GM18868 (cell line): ENCODE data around the gene TRIOBP.
"Not testable (repeated sequence)": the region's sequence is repeated elsewhere in the genome, so short reads cannot be mapped to it uniquely, and the experiment has no call there.

Experiments used
- ATAC-seq: cut with Tn5 transposase; IDR thresholded peaks from one replicate; pipeline ENCODE4 v1.9.1; 2021; ENCODE audit warnings: mild to moderate bottlenecking, moderate library complexity; ENCODE audit not compliant: unreplicated experiment

Gene TRIOBP

DNA sequence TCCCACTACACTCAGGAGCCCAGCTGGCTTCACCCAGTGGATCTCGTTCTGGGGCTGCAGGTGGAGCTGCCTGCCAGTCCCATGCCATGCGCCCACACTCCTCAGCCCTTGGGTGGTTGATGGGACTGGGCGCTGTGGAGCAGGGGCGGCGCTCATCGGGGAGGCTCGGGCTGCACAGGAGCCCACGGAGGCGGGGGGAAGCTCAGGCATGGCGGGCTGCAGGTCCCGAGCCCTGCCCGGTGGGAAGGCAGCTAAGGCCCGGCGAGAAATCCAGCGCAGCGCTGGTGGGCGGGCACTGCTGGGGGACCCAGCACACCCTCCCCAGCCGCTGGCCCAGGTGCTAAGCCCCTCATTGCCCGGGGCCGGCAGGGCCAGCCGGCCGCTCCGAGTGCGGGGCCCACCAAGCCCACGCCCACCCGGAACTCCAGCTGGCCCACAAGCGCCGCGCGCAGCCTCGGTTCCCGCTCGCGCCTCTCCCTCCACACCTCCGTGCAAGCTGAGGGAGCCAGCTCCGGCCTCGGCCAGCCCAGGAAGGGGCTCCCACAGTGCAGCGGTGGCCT, 21.0 kb downstream of the TRIOBP start:
- not testable (repeated sequence) for ATAC-seq

- no peak for ATAC-seq
Observed at GRCh38 chr22:37725551-37726240, 28.8 kb downstream of the TRIOBP start.

- no peak for ATAC-seq
Observed at GRCh38 chr22:37726241-37726887, 29.5 kb downstream of the TRIOBP start.

GRCh38 chr22:37728620-37729019, 31.8 kb downstream of the TRIOBP start:
- ATAC-seq, result no peak

- ATAC-seq, result no peak
Observed at GRCh38 chr22:37731804-37732471, 35.1 kb downstream of the TRIOBP start.

DNA sequence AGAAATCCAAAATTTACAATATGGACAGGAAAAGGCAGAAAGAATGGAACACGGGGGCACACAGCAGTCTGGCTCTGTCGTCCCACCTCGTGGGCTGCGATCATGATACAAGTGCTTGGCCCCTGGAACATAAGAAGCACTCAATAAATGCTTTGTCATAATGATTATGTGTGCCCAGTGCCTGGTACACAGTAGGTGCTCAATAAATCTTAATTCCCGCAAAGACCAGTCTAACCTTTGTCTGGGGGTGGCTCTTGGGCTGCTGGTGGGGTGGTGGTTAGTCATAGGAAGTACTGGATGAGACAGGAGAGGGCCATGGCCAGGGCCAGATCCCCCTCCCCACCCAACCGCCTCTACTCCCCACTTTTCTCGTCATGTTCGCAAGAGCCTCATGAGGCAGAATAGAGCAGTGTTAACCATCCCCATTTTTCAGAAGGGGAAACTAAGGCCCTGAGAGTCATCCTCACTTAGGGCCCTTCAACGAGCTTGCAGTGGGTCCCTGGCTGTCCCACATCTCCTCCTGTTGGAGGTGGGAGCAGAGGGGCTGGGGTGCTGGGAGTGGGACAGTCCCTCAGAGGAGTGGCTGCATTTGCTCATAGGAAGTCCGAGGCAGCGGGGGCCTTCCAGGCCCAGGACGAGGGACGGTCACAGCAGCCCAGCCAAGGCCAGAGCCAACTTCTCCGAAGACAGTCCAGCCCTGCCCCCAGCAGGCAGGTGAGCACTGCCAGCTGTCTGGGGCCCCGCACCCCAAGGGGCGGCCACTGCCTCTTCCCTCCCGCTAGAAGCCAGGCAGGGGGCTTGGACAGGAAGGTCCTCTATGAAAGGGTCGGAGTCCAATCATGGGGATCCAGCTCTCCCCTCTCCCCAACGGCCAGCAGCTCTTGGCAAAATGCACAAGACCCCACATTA, 36.1 kb downstream of the TRIOBP start:
- ATAC-seq, result no peak

DNA sequence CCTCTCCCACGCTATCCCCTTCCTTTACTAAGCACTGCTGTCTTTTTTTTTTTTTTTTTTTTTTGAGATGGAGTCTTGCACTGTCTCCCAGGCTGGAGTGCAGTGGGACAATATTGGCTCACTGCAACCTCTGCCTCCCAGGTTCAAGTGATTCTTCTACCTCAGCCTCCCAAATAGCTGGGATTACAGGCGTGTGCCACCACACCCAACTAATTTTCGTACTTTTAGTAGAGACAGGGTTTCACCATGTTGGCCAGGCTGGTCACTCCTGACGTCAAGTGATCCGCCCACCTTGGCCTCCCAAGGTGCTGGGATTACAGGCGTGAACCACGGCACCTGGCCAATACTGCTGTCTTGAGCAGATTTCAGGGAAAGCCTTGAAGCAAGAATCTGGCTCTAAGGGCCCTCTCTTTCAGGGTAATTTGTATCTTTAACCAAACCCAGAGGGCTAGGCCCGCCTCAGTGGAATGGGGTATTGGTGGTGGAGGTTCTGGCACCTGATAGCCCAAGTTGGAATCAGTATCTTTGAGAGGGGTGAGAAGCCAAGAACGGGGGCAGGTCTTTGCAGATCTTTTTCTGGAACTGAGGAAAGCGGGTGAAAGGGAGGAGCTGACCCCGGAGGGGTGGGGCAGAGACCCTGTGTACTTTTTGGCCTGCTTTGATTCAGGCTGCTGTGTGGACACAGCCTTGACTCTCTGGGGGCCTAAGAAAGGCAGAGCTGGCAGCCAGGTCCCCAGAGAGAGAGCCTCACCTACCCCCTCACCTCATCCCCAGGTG, 37.0 kb downstream of the TRIOBP start:
- no peak for ATAC-seq

DNA sequence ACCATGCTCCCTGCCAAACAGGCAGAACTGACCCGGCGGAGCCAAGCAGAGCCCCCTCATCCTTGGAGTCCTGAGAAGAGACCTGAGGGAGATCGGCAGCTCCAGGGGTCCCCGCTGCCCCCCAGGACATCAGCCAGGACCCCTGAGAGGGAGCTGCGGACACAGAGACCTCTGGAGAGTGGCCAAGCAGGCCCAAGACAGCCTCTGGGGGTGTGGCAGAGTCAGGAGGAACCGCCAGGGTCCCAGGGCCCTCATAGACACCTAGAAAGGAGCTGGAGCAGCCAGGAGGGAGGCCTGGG, 37.5 kb downstream of the TRIOBP start:
- ATAC-seq, result no peak

DNA sequence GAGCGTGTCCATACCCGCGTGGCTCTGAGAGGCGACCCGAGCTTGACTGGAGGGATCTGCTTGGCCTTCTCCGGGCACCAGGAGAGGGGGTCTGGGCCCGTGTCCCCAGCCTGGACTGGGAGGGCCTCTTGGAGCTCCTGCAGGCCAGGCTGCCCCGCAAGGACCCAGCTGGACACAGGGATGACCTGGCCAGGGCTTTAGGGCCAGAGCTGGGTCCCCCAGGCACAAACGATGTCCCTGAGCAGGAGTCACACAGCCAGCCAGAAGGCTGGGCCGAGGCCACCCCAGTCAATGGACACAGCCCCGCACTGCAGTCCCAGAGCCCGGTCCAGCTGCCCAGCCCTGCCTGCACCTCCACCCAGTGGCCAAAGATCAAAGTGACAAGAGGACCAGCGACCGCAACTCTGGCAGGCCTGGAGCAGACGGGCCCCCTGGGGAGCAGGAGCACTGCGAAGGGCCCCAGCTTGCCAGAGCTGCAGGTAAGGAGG, 38.2 kb downstream of the TRIOBP start:
- ATAC-seq, result no peak

DNA sequence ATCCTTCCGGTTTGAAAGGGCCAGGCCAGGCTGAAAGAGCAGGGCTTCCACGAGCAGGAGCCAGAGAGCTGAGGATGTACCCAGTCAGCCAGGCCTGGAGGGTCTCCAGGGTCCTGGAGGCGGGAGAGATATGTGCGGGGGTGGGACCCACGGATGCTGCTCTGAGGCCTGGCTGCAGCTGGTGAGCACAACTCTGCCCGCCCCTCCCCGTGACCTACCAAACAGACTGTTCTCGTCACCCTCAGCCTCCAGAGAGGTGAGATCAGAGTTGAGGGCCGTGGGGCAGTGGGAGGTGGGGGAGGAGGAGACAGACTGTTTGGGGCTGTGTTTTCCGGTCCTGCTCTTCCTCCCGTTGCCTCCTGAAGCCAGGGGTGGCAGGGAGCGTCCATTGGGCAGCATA, 42.2 kb downstream of the TRIOBP start:
- ATAC-seq, result no peak

DNA sequence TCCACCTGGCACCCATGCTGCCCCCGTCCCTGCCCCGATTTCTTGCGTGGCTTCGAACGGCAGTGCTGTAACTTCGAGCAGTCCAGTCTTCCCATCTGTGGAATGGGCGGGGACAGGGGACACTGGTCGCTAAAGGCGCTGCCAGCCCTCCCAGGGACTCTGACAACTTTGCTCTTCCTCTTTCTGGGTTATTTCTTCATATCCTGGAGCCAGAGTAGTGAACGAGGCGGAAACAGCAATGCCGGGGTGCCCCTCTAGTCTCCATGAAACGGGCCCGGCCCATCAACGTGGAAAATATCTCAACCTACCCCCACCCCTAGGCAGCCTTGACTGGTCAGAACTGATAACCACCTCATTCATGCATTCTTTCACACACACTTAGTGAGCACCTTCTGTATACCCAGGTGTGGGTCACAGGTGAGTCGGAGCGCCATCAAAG, 42.8 kb downstream of the TRIOBP start:
- no peak for ATAC-seq

DNA sequence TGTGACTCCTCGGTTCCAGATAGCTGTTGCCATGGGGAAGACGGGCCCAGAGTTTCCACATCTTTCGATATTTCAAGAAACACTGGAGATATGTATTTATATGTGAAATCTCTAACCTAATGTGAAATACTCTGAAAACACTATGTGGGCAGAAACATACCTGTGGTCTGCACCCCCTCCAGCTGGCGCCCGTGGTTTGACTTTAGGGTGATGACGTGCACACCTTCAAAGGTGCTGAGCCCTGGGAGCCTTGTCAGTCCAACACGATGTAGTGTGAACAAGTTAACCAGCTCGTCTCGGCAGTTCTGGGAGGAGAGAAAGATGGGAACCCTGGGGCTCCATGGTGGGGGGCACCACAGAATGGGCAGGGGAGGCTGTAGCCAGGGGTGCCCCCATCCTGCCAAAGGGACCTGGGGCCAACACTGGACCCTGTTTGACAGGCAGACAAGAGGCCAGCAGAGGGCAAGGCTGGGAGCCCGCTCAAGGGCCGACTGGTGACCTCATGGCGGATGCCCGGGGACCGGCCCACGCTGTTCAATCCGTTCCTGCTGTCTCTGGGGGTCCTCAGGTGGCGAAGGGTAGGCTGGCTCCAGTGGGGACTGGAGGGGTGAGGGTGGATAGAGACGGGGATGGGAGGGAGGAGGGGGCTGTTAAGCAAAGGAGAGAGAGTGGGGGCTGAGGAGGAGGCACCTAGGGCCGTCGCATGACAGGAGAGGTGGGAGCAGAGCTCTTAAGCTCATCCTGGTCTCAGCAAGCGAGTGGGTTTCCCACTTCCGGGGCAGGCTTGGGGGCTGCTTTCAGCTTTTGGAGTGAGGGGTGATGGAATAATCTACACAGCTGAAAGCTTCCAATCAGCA, 43.8 kb downstream of the TRIOBP start:
- ATAC-seq, result no peak

- no peak for ATAC-seq
Observed at GRCh38 chr22:37741312-37741795, 44.5 kb downstream of the TRIOBP start.

GRCh38 chr22:37742376-37743171, 45.7 kb downstream of the TRIOBP start:
- no peak for ATAC-seq

- no peak for ATAC-seq
Observed at GRCh38 chr22:37744589-37744988, 47.7 kb downstream of the TRIOBP start.

DNA sequence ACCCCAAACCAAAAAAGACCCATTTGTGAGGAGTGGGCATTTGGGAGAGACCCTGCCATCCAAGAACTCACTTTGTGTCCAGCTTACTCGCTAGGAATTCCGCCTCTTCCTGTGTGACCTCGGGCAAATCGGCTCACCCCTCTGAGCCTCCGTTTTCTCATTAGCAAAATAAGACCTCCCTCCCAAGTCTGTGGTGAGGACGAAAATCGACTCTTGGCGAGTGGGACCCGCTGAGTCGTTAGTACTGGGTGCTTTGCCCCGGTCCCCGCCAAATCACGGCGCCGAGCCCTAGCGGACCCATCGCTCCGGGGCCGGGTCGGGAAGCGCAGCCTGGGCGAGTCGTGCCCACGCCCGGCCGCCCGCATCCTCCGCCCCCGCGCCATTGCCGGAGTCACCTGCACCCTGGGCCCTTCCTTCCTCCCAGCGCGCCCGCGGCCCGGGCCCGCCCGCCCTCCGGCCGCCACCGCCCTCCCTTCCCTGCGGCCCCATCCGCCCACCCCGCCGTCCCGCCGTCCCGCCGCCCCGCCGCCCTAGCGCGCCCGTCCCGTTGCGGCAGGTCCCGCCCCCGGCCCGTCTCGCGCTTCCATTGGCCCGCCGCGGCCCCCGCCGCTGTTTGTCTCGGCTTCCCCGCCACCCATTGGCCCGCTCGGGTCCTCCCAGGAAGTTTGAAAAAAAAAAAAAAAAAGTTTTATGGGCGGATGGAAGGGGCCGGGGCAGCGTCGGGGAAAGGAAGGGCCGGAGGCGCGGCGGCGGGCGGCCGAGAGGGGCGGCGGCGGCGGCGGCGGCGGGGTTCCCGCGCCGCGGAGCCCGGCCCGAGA, 48.9 kb downstream of the TRIOBP start:
- peak; percentile 73 for ATAC-seq

GRCh38 chr22:37746366-37747079, 49.7 kb downstream of the TRIOBP start:
- peak; percentile 17 for ATAC-seq
